Activated T-helper 1 cell treated with Interleukin-2 at 50 U/mL for 16 hours (primary cell): ENCODE measurements around the gene MOB3B.

Source experiments
- DNase-seq: peaks from one replicate; pipeline ENCODE4 v3.0.0-alpha.2; 2020; ENCODE audit warnings: low read depth

The MOB3B gene

GRCh38 chr9:27540502-27540901 lies 10.9 kb upstream of the MOB3B start:
- DNase-seq: no peak

- no peak for DNase-seq
Measured at GRCh38 chr9:27539479-27540441, 10.1 kb upstream of the MOB3B start.

GRCh38 chr9:27538647-27539046 lies 9.0 kb upstream of the MOB3B start:
- no peak for DNase-seq

- DNase-seq: no peak
Measured at GRCh38 chr9:27537756-27538155, 8.1 kb upstream of the MOB3B start.

- no peak for DNase-seq
Measured at GRCh38 chr9:27537027-27537435, 7.4 kb upstream of the MOB3B start.

- no peak for DNase-seq
Measured at GRCh38 chr9:27536168-27536567, 6.6 kb upstream of the MOB3B start.

GRCh38 chr9:27535701-27536118 lies 6.1 kb upstream of the MOB3B start:
- no peak for DNase-seq

GRCh38 chr9:27534658-27535209 lies 5.1 kb upstream of the MOB3B start:
- no peak for DNase-seq

- no peak for DNase-seq
Measured at GRCh38 chr9:27534131-27534530, 4.5 kb upstream of the MOB3B start.

- no peak for DNase-seq
Measured at GRCh38 chr9:27533311-27533710, 3.7 kb upstream of the MOB3B start.

GRCh38 chr9:27532046-27532445 lies 2.4 kb upstream of the MOB3B start:
- no peak for DNase-seq

- no peak for DNase-seq
Measured at GRCh38 chr9:27530915-27531755, 1.5 kb upstream of the MOB3B start.

- DNase-seq: peak; percentile 9
Measured at GRCh38 chr9:27528886-27529315, 713 bp downstream of the MOB3B start.

- peak; percentile 26 for DNase-seq
Measured at GRCh38 chr9:27528076-27528885, 1.3 kb downstream of the MOB3B start.

GRCh38 chr9:27527702-27528075 lies 1.9 kb downstream of the MOB3B start:
- no peak for DNase-seq

- no peak for DNase-seq
Measured at GRCh38 chr9:27524236-27524635, 5.4 kb downstream of the MOB3B start, which contains the start of gene IFNK. Gene IFNK, plus strand, starts transcription at chr9:27524290. Its CDS starts 47 bp downstream, at chr9:27524337.

- no peak for DNase-seq
Measured at GRCh38 chr9:27523141-27523540, 6.5 kb downstream of the MOB3B start.

GRCh38 chr9:27520986-27521385 lies 8.6 kb downstream of the MOB3B start:
- DNase-seq: no peak

- DNase-seq: no peak
Measured at GRCh38 chr9:27519466-27520465, 9.8 kb downstream of the MOB3B start.

- no peak for DNase-seq
Measured at GRCh38 chr9:27518809-27519208, 10.8 kb downstream of the MOB3B start.
